Choroid plexus epithelial cell (primary cell): Measurements from ENCODE around the gene HOXA9.

Experiments used
- DNase-seq: peaks from one replicate; pipeline ENCODE4 v3.0.0-alpha.2; 2010; ENCODE audit warnings: low read depth
- H3K4me3 ChIP-seq: 2 replicates; pipeline ENCODE4 v1.5.1; 2011; ENCODE audit warnings: low read depth, mild to moderate bottlenecking, control low read depth, low read length, moderate library complexity
- TF ChIP-seq, protein P1 (sequence below): conservative IDR thresholded peaks from 2 replicates; pipeline ENCODE4 v1.5.1; 2011; ENCODE audit warnings: low read depth, mild to moderate bottlenecking, control low read depth, inconsistent platforms, low read length, moderate library complexity

Gene HOXA9

DNA sequence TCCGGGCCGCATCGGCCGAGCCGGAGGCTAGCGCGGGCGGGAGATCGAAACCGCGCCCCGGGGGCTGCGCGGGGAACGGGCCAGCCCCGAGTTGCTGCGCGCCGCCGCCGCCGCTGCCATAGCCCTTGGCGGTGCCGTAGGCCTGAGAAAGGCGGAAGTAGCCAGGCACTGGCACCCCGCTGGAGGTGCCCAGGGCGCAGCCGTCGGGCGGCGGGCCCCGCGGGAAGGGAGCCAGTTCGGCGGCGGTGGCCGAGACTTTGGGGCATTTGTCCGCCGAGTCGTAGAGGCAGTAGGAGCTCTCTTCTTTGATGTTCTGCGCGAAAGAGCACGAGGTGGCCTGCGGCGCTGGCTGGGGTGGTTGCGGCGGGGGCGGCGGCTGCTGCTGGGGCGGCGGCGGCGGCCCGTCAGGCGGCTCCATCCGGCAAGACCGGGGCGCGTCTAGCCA, 8.2 kb upstream of the HOXA9 start:
- DNase-seq = no peak
- no peak overlapping the region for H3K4me3 ChIP-seq
- TF ChIP-seq, protein P1, sequence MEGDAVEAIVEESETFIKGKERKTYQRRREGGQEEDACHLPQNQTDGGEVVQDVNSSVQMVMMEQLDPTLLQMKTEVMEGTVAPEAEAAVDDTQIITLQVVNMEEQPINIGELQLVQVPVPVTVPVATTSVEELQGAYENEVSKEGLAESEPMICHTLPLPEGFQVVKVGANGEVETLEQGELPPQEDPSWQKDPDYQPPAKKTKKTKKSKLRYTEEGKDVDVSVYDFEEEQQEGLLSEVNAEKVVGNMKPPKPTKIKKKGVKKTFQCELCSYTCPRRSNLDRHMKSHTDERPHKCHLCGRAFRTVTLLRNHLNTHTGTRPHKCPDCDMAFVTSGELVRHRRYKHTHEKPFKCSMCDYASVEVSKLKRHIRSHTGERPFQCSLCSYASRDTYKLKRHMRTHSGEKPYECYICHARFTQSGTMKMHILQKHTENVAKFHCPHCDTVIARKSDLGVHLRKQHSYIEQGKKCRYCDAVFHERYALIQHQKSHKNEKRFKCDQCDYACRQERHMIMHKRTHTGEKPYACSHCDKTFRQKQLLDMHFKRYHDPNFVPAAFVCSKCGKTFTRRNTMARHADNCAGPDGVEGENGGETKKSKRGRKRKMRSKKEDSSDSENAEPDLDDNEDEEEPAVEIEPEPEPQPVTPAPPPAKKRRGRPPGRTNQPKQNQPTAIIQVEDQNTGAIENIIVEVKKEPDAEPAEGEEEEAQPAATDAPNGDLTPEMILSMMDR = no peak

DNA sequence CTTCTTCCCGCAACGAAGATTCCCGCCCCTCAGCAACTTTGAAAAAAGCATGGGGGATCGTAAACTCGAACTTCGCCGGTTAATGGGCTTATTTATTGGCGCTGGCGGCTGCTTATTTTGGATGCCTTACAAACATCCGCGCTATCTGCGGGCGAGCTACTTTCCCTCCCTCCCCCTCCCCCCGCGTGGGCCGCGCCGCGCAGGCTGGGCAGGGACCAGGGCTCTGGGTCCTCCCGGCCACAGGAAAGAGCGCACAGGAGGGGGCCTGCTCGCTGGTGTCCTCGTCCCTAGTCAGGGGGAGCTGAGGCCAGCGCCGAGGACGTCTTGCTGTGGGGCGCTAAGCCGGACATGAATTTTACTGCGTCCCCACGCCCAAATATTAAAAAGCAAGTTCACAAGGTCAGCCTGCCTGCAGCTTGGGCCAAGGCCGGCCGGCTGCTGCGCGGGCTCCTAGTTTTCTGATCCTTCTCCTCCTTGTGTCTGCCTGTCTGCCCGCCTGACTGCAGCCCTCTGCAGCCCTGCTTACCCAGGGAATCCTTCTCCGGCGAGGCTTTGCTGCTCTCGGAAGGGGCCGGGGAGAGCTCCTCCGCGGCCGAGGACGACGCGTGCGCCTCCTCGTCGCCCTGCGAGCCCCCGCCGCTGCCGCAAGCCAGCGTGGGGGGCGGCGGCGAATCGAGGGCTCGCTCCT, 7.6 kb upstream of the HOXA9 start:
- H3K4me3 ChIP-seq = no peak overlapping the region
- TF ChIP-seq, protein P1 = no peak
- DNase-seq = peak; percentile 10

DNA sequence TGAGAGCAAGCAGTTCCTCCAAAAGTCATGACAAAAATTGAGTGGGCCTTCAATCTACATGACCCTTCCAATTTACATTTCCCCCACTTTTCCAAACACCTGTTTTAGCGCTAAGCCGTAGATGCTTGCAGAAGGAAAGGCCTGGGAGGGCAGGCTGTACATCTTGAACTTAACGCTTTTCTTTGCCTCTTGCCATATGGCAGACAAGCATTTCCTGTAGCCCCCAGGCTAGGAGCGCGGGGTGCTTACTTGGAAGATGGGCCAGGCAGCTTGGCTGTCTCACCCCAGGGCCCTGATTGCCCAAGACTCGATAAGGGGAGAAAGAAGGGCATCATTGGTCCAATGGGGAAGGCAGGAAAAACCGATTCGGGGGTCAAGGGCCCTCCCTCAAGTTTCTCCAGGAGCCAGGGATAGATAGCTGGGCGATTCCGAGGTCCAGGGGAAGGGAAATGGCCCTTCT, 7.0 kb upstream of the HOXA9 start:
- TF ChIP-seq, protein P1 = no peak
- no peak overlapping the region for H3K4me3 ChIP-seq
- no peak for DNase-seq

DNA sequence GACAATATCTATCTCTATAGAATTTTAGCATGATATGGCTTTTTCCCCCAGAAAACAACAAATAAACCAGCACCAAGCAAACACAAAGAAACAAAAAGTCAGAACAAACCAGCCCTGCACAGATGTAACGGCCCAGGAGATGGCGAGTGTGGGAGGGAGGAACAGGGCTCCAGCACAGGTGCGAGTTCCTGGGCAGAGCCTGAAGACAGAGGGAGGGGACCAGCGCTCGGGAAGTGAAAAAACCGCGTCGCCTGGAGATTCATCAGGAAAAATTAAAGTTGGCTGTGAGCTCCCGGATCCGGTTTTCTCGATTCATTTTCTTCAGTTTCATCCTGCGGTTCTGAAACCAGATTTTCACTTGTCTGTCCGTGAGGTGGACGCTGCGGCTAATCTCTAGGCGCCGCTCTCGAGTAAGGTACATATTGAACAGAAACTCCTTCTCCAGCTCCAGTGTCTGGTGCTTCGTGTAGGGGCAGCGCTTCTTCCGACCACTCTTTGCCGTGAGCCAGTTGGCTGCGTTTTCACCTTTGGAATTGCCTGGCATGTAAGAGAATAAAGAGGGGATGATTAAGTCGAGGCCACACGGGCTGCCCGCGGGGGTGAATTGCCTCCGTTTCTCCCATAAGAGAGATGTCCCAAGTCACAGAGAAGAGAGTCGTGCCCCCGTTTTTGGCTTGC, 6.4 kb upstream of the HOXA9 start:
- TF ChIP-seq, protein P1 = no peak
- no peak overlapping the region for H3K4me3 ChIP-seq
- no peak for DNase-seq

DNA sequence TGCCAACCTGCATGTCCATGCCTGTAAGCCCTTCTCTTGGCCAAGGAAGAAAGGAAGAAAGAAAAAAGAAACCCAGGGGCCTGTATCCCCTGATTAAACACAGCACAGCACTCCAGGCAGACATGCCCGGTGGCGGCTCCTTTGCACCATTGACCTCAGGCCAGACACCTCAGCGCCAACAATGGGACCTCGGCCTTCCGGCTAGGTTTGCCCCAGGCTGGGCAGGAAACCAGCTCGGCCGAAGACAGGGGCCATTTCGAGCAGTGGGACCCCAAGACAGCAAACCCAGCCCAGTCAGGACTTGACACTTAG, 5.9 kb upstream of the HOXA9 start:
- no peak overlapping the region for H3K4me3 ChIP-seq
- no peak for DNase-seq
- TF ChIP-seq, protein P1 = no peak

DNA sequence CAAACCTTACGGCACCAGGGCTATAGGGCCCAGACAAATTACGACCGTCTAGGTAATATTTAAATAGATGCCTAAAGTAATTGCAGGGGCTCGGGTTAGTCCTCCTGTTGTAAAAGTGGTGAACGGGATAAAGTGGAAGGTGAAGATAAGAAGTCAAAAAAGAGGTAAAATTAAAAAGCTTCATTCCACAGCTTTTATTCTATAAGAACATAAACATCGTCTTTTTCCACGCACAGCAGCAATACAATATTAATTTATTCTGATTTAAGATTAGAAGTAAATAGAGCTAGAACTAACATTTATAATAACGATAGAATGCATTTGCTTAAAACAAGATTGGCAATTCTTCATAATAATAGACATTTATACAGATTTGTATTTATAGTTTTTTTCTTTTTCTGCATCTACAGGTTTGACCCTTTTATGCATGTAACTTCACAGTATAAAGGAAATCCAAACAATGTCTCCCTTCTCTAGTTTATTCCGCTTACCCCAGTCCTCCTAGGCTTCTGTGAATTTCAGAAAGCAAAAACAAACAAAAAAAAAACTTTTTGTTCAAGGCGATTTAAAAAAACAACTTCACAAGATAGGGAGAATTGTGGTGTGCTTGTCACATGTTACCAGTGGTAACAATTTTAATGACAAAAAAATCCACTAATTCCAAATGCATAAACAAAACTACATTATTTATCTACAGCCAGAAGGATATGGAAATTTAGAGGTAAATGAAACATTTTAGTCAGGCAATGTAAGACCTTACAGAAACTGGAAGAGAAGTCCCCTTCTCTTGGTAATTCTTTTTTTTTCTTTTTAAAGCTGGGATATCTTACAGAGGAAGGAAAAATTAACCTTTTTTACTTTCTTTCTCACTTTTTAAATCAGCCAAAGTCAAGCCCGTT, 5.3 kb upstream of the HOXA9 start:
- DNase-seq = no peak
- H3K4me3 ChIP-seq = no peak overlapping the region
- TF ChIP-seq, protein P1 = no peak
